ENCODE measurements around the gene EDAR. TPM values are rescaled to one million over a fixed set of nuclear protein-coding genes. Genes with fewer than 3 reads are reported as not detected.
A peak's percentile ranks its signal among the peaks of the same experiment; 100 is the strongest.

Gene EDAR
- total RNA-seq, 2 experiments from 2014 or later = 0.14 to 0.23 TPM

DNA sequence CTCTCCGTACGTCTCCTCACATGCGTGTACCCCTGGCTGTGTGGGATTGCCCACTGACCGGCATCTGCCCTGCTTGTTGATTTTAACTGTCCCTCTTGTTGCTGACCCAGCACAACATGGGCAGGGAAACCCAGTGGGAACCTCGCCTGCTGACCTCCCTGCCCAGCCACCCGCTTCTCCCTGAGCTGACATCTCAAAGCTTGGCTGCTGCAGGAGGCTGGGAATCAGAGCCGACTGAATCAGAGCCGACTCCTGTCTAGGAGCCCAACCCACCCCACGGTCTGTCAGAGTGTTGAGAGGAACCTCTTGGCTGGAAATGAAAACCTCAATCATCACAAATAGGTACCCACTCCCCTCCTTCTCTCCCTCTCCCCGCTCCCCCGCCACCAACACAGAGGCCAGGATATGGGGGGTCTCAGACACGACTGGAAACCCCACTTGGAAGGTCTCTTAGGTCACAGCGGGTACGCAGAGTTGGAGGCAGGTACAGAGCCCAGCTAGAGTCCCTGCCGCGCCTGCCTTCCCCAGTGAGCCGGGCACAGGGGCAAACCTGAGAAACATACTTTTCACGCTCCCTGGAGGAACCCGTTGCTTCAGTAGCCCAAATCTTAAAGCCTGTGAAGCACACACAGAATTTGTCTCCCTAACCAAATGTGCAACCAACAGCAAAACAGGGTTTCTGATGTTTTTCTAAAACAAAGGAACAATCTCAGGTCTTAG, 784 bp downstream of the EDAR start:
- ATAC-seq (ENCODE audit: low read depth) (no peak), DNase-seq (no peak)
- Mint-ChIP-seq H3K4me1 (peaks cover 25% of the 10 kb centered on the region), H3K36me3 (no peaks in the 10 kb centered on the region), H3K27ac (peak overlapping the region; percentile 47), H3K27me3 (peaks cover 3% of the 10 kb centered on the region), H3K4me3 (peak overlapping the region; percentile 61), H3K9me3 (no peaks in the 10 kb centered on the region)
- POLR2A ChIA-PET = no interaction called here

GRCh38 chr2:108986916-108987510, 2.0 kb downstream of the EDAR start:
- Mint-ChIP-seq H3K36me3 (no peaks in the 10 kb centered on the region), H3K27ac (peak overlapping the region; percentile 50), H3K4me1 (peaks cover 23% of the 10 kb centered on the region), H3K4me3 (peak overlapping the region; percentile 70), H3K9me3 (no peaks in the 10 kb centered on the region), H3K27me3 (peaks cover 3% of the 10 kb centered on the region)
- no peak for DNase-seq
- POLR2A ChIA-PET = no interaction called here
- peak; percentile 80 for ATAC-seq (ENCODE audit: low read depth)

GRCh38 chr2:108983610-108984009, 5.4 kb downstream of the EDAR start:
- H3K4me3 Mint-ChIP-seq = no peak overlapping the region
- no peak overlapping the region for H3K27ac Mint-ChIP-seq
- peaks cover 21% of the 10 kb centered on the region for H3K4me1 Mint-ChIP-seq
- no peaks in the 10 kb centered on the region for H3K36me3 Mint-ChIP-seq
- peaks cover 3% of the 10 kb centered on the region for H3K27me3 Mint-ChIP-seq
- DNase-seq (no peak), ATAC-seq (ENCODE audit: low read depth) (no peak)
- H3K9me3 Mint-ChIP-seq = no peaks in the 10 kb centered on the region
- POLR2A ChIA-PET = no interaction called here

DNA sequence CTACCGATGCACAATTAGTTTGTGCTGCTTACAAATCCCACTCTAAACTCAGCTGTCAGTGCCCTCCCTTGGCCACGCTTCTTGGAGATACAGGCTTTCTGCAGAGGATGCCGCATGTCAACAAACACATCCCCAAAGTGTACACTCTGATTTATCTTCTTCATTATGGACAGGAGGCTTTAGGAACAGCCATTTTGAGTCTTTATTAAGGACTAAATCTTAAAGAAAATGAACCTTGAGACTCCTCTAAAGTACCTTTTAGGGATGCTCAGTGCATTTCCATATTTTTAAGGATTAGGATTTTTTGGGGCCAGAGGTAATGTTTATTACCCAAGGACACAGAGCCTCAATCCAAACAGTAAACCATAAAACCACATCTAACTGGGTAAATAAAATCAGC, 6.0 kb downstream of the EDAR start:
- H3K27ac Mint-ChIP-seq = no peak overlapping the region
- POLR2A ChIA-PET = no interaction called here
- H3K27me3 Mint-ChIP-seq = peaks cover 2% of the 10 kb centered on the region
- H3K9me3 Mint-ChIP-seq = no peaks in the 10 kb centered on the region
- DNase-seq (no peak), ATAC-seq (ENCODE audit: low read depth) (no peak)
- H3K36me3 Mint-ChIP-seq = no peaks in the 10 kb centered on the region
- no peak overlapping the region for H3K4me3 Mint-ChIP-seq
- peaks cover 17% of the 10 kb centered on the region for H3K4me1 Mint-ChIP-seq

- Mint-ChIP-seq H3K36me3 (no peaks in the 10 kb centered on the region), H3K4me1 (peaks cover 12% of the 10 kb centered on the region), H3K27me3 (no peaks in the 10 kb centered on the region), H3K4me3 (no peak overlapping the region), H3K9me3 (no peaks in the 10 kb centered on the region), H3K27ac (no peak overlapping the region)
- POLR2A ChIA-PET = no interaction called here
- ATAC-seq (ENCODE audit: low read depth) = no peak
- no peak for DNase-seq
These were observed 6.8 kb downstream of the EDAR start for GRCh38 chr2:108982259-108982679.

- no peak for ATAC-seq (ENCODE audit: low read depth)
- no peak for DNase-seq
- Mint-ChIP-seq H3K27ac (no peak overlapping the region), H3K27me3 (no peaks in the 10 kb centered on the region), H3K36me3 (no peaks in the 10 kb centered on the region), H3K4me3 (no peak overlapping the region), H3K4me1 (peaks cover 8% of the 10 kb centered on the region), H3K9me3 (no peaks in the 10 kb centered on the region)
- POLR2A ChIA-PET = no interaction called here
These were observed 7.2 kb downstream of the EDAR start for GRCh38 chr2:108981846-108982245.

DNA sequence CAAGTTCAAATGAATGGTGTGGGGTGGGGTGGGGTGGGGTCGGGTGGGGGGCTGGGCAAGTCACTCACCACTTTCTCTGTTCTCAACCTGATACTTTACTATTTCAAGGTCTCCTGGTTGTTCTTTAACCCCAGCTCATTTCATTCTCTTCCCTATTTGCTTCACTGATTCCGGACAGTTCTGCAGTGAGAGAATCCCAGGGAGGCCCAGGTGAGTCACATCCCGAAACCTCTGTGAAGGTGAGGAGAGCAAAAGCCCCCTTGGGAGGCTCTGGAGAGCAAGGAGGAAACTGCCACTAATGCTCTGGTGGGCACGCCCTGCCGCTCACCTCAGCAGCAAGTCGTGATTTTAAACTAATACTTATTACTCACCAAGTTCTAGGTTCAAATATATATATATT, 8.9 kb downstream of the EDAR start:
- no peak for ATAC-seq (ENCODE audit: low read depth)
- Mint-ChIP-seq H3K27ac (no peak overlapping the region), H3K9me3 (no peaks in the 10 kb centered on the region), H3K27me3 (no peaks in the 10 kb centered on the region), H3K4me3 (no peak overlapping the region), H3K36me3 (no peaks in the 10 kb centered on the region), H3K4me1 (peaks cover 4% of the 10 kb centered on the region)
- POLR2A ChIA-PET = no interaction called here
- DNase-seq = no peak

GRCh38 chr2:108979461-108979860, 9.6 kb downstream of the EDAR start:
- no peak overlapping the region for H3K27ac Mint-ChIP-seq
- no peaks in the 10 kb centered on the region for H3K27me3 Mint-ChIP-seq
- POLR2A ChIA-PET = no interaction called here
- H3K9me3 Mint-ChIP-seq = no peaks in the 10 kb centered on the region
- no peak for DNase-seq
- H3K4me3 Mint-ChIP-seq = no peak overlapping the region
- ATAC-seq (ENCODE audit: low read depth) = no peak
- peaks cover 6% of the 10 kb centered on the region for H3K4me1 Mint-ChIP-seq
- no peaks in the 10 kb centered on the region for H3K36me3 Mint-ChIP-seq

DNA sequence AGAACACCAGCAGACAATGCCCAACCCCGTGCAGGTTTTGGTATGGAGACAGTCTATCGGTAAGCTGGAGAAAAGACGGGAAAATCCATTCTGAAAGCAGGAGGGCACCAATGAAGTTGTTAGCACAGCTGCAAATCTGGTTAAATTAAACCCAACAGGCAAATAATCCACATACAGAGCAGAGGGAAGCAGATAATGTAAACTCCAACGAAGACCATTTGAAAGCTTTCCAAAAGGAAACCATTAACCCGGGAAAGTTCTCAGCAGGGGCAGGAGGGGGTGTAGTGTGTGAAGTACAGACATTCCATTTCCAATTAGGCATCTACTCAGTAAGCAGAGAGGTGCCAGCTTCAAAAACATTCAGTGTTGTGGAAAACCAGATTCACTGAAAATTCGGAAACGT, 10.3 kb downstream of the EDAR start:
- Mint-ChIP-seq H3K4me3 (no peak overlapping the region), H3K36me3 (no peaks in the 10 kb centered on the region), H3K27me3 (no peaks in the 10 kb centered on the region), H3K9me3 (no peaks in the 10 kb centered on the region), H3K4me1 (peaks cover 6% of the 10 kb centered on the region), H3K27ac (no peak overlapping the region)
- ATAC-seq (ENCODE audit: low read depth) (no peak), DNase-seq (no peak)
- POLR2A ChIA-PET = no interaction called here

DNA sequence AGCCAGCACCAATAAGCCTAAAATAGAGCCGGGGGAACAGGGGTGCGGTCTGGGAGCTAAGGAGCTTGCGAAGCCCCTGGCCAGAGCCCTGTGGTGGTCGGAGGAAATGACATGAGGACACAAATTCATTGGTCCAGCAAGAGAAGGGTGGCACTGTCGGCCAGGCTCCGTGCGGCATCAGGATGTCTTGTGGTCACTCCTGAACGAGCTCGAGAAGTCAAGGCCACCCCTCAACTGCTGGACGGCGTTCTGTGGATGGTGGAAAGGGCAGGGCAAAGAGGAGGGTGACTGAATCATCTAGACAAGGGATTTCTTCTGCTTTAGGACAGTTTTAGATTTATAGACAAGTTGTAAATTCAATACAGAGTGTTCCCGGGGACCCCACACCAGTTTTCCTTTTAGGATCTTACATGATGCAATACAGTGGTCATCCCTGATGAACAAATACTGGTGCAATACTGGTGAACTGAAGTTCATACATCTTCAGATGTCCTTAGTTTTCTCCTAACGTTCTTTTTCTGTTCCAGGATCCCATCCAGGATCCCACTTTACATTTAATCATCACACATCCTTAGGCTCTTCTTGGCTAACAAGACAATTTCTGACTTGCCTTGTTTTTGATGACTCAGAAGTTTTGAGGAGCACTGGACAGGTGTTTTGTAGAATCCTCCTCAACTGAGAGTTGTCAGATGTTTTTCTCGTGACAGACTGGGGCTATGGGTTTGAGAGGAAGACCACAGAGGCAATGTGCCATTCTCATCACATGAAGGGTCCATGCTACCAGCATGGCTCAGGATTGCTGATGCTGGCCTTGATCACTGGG, 13.2 kb downstream of the EDAR start:
- ATAC-seq (ENCODE audit: low read depth) = no peak
- no peaks in the 10 kb centered on the region for H3K9me3 Mint-ChIP-seq
- no peak for DNase-seq
- no peaks in the 10 kb centered on the region for H3K36me3 Mint-ChIP-seq
- H3K27me3 Mint-ChIP-seq = no peaks in the 10 kb centered on the region
- H3K4me3 Mint-ChIP-seq = no peak overlapping the region
- POLR2A ChIA-PET = no interaction called here
- H3K4me1 Mint-ChIP-seq = peaks cover 1% of the 10 kb centered on the region
- no peak overlapping the region for H3K27ac Mint-ChIP-seq

GRCh38 chr2:108974674-108975073, 14.3 kb downstream of the EDAR start:
- peaks cover 1% of the 10 kb centered on the region for H3K4me1 Mint-ChIP-seq
- H3K36me3 Mint-ChIP-seq = no peaks in the 10 kb centered on the region
- DNase-seq = no peak
- H3K27ac Mint-ChIP-seq = no peak overlapping the region
- POLR2A ChIA-PET = no interaction called here
- no peaks in the 10 kb centered on the region for H3K9me3 Mint-ChIP-seq
- peak overlapping the region; percentile 54 for H3K4me3 Mint-ChIP-seq
- H3K27me3 Mint-ChIP-seq = no peaks in the 10 kb centered on the region
- no peak for ATAC-seq (ENCODE audit: low read depth)

- no peak overlapping the region for H3K27ac Mint-ChIP-seq
- H3K9me3 Mint-ChIP-seq = no peaks in the 10 kb centered on the region
- H3K4me1 Mint-ChIP-seq = peaks cover 5% of the 10 kb centered on the region
- ATAC-seq (ENCODE audit: low read depth) (no peak), DNase-seq (no peak)
- no peaks in the 10 kb centered on the region for H3K36me3 Mint-ChIP-seq
- POLR2A ChIA-PET = no interaction called here
- H3K27me3 Mint-ChIP-seq = no peaks in the 10 kb centered on the region
- H3K4me3 Mint-ChIP-seq = no peak overlapping the region
These were observed 16.4 kb downstream of the EDAR start for GRCh38 chr2:108972663-108973062.

DNA sequence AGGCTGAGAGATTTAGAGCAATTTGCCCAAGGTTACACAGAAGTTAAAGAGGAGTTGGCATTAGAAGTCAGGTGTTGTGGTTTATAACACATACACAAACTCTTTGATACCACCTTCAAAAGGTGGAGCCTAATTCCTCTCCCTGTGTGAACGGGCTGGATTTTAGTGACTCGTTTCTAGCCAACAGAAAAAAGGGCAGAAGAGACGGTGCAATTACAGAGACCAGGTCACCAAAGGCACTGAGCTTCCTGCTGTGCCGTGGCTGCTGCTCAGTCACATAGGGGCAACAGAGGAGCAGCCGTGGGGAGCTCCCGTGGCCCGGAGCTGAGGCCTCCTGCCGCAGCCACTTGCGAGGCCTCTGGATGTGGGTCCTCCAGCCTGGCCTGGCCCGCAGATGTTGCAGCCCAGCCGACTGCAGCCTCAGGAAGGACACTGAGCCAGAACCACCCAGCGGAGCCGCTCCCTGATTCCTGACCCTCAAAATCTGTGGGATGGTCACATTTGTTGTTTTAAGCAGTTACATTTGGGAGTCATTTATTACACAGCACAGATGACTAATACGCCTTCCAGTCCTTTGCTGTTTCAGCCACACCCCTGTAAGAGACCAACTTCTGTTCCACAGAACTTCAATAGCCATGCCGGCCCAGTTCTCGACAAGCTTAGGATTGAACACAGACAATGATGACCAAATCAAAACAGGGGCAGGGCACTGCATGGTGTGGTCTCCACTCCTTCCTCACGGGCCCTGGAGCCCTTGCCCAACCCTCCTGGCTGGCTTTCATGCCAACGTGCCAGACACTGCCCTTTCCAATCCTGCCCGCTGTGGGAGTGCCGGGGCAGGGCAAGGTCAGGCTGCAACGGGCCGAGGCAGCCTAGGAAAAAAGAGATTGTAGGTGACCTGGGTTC, 17.1 kb downstream of the EDAR start:
- H3K4me1 Mint-ChIP-seq = peaks cover 6% of the 10 kb centered on the region
- POLR2A ChIA-PET = no interaction called here
- H3K27me3 Mint-ChIP-seq = no peaks in the 10 kb centered on the region
- H3K4me3 Mint-ChIP-seq = no peak overlapping the region
- no peaks in the 10 kb centered on the region for H3K36me3 Mint-ChIP-seq
- no peak for DNase-seq
- no peak overlapping the region for H3K27ac Mint-ChIP-seq
- no peaks in the 10 kb centered on the region for H3K9me3 Mint-ChIP-seq
- no peak for ATAC-seq (ENCODE audit: low read depth)
